Lower lobe of right lung (tissue), 2 donors: ENCODE results near the gene PRDX6. TPM values are rescaled to one million over a fixed set of nuclear protein-coding genes. Genes with fewer than 3 reads are reported as not detected.

Source experiments
- ATAC-seq, 2 donors: fragments of 200-7000 bp; cut with Tn5 transposase; one replicate each; pipeline ENCODE4 v1.9.1; 2020 to 2022; ENCODE audit warnings: mild to moderate bottlenecking in 2 of 2, moderate library complexity in 2 of 2
- DNase-seq: peaks from one replicate; pipeline ENCODE4 v3.0.0-alpha.2; 2020
- H3K27ac ChIP-seq: fragments of 200-600 bp; one replicate; pipeline ENCODE4 v1.8.0; 2022
- H3K27me3 ChIP-seq: fragments of 200-600 bp; one replicate; pipeline ENCODE4 v1.8.0; 2022; ENCODE audit warnings: low read depth
- H3K36me3 ChIP-seq: fragments of 200-600 bp; one replicate; pipeline ENCODE4 v1.8.0; 2022; ENCODE audit warnings: mild to moderate bottlenecking
- H3K4me1 ChIP-seq: fragments of 200-600 bp; one replicate; pipeline ENCODE4 v1.8.0; 2022
- H3K4me3 ChIP-seq: fragments of 200-600 bp; one replicate; pipeline ENCODE4 v1.8.0; 2022; ENCODE audit warnings: mild to moderate bottlenecking
- H3K9me3 ChIP-seq: fragments of 200-600 bp; one replicate; pipeline ENCODE4 v1.8.0; 2022
- intact Hi-C: fragments of 100-400 bp; cut with DNase I; formaldehyde crosslinking; loops from one replicate; pipeline ENCODE4 v1.11.0; 2022
- total RNA-seq: library from RNA; stranded (reverse); fragmentation: NEBNext Ultra II Directional; extraction: Animal tissue kit (Norgen Biotek cat#: 25700); gene quantifications from one replicate; pipeline ENCODE4 v1.2.1, GENCODE V29; 2021
- TF ChIP-seq, protein P1 (sequence below): fragments of 200-600 bp; IDR thresholded peaks from one replicate; pipeline ENCODE4 v1.8.0; 2022; ENCODE audit warnings: antibody characterized with exemption, mild to moderate bottlenecking
- donor health status: DM: no; HTN: yes; CAD: no; lungs with severe emphysema.

Gene PRDX6
- total RNA-seq, 1 donor from 2014 or later = 187 TPM

DNA sequence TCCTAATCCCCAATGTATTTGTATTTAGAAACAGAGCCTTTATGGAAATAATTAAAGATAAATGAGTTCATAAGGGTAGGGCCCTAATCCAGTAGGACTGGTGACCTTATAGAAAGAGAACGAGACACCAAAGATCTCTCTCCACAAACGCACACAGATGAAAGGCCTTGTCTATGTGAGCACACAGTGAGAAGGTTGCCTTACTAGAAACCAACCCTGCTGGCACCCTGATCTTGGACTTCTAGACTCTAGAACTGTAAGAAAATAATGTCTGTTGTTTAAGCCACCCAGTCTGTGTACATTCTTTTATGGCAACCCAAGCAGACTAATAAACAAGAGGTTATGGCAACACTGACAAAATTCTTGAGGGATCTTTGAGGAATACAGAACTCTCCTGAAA is 44.8 kb upstream of the PRDX6 start:
- no peak overlapping the region for H3K4me3 ChIP-seq
- H3K4me1 ChIP-seq = peaks cover 25% of the 10 kb centered on the region
- intact Hi-C loops = no loop called here
- H3K36me3 ChIP-seq = no peaks in the 10 kb centered on the region
- no peaks in the 10 kb centered on the region for H3K27me3 ChIP-seq
- DNase-seq (no peak), ATAC-seq (no peak)
- H3K27ac ChIP-seq = no peak overlapping the region
- H3K9me3 ChIP-seq = no peaks in the 10 kb centered on the region
- TF ChIP-seq, protein P1, sequence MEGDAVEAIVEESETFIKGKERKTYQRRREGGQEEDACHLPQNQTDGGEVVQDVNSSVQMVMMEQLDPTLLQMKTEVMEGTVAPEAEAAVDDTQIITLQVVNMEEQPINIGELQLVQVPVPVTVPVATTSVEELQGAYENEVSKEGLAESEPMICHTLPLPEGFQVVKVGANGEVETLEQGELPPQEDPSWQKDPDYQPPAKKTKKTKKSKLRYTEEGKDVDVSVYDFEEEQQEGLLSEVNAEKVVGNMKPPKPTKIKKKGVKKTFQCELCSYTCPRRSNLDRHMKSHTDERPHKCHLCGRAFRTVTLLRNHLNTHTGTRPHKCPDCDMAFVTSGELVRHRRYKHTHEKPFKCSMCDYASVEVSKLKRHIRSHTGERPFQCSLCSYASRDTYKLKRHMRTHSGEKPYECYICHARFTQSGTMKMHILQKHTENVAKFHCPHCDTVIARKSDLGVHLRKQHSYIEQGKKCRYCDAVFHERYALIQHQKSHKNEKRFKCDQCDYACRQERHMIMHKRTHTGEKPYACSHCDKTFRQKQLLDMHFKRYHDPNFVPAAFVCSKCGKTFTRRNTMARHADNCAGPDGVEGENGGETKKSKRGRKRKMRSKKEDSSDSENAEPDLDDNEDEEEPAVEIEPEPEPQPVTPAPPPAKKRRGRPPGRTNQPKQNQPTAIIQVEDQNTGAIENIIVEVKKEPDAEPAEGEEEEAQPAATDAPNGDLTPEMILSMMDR = no peak

DNA sequence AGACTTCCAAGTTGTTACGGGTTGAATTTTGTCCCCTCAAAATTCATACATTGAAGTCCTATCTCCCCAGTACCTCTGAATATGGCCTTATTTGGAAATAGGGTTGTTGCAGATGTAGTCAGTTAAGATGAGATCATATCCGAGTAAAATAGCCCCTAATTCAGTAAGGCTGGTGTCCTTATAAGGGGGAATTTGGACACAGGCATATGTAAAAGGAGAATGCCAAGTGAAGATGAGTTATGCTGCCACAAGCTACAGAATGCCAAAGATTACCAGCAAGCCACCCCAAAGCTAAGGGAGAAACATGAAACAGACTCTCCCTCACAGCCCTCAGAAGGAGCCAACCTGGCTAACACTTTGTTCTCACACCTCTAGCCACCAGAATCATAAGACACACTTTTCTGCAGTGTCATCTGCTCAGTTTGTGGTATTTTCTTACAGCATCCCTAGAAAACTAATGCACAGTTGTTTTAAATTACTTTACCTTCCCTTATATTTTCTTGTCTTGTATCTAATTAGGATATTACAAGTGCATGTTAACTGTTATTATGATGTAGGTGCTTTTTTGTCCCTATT is 43.3 kb upstream of the PRDX6 start:
- Histone ChIP-seq H3K9me3 (no peaks in the 10 kb centered on the region), H3K27me3 (no peaks in the 10 kb centered on the region), H3K4me3 (no peak overlapping the region), H3K4me1 (peaks cover 23% of the 10 kb centered on the region), H3K27ac (no peak overlapping the region), H3K36me3 (no peaks in the 10 kb centered on the region)
- TF ChIP-seq, protein P1 = no peak
- ATAC-seq = no peak
- intact Hi-C loops = no loop called here
- no peak for DNase-seq

DNA sequence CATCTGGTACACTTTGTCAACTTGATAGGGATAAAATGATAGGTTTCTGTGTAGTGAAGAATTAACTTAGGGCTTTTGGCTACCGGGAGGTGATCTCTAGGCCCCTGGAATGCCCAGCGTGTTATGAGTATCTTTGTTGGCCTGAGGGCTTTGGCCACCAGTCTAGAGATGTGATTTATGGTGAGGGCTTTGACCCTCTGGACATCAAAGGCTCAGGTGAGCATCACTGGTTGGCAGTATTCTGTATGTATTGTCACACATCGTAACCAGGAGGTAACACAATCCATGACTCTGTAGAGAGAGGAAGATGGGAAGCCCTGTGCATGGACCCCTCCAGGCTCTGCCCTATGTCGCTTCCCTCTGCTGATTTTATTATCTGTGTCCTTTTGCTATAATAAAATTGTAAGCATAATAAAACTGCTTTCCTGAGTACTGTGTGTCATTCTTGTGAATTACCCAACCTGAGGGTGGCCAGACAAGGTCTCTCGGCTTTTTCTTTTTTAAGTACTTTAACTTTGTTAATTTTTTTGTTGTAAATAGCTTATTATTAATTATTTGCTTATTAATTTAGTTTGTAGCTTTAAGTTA is 40.2 kb upstream of the PRDX6 start:
- TF ChIP-seq, protein P1 = no peak
- Histone ChIP-seq H3K9me3 (no peaks in the 10 kb centered on the region), H3K27ac (no peak overlapping the region), H3K36me3 (no peaks in the 10 kb centered on the region), H3K4me1 (no peaks in the 10 kb centered on the region), H3K4me3 (no peak overlapping the region), H3K27me3 (no peaks in the 10 kb centered on the region)
- DNase-seq (no peak), ATAC-seq (no peak)
- intact Hi-C loops = no loop called here

DNA sequence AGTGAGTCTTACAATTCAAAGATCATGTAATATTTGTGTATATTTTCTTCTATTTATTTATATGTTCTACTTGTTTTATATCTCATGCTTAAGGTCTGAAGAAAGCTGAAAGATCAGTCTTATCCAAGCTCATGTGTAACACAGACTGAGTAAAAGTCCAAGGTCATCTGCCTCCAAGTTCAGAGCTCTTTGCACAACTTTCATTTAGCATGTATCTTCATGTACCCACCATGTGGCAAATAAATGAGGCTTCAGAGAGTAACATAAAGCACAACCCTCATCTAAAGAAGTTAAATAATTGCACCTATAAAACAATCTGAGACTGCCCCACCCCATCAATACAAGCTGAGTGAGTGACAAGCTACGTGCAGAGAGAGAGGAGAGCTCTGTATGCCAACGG is 38.5 kb upstream of the PRDX6 start:
- Histone ChIP-seq H3K27ac (no peak overlapping the region), H3K9me3 (no peaks in the 10 kb centered on the region), H3K4me3 (no peak overlapping the region), H3K36me3 (no peaks in the 10 kb centered on the region), H3K4me1 (no peaks in the 10 kb centered on the region), H3K27me3 (no peaks in the 10 kb centered on the region)
- ATAC-seq = no peak
- TF ChIP-seq, protein P1 = no peak
- DNase-seq = no peak
- intact Hi-C loops = no loop called here

DNA sequence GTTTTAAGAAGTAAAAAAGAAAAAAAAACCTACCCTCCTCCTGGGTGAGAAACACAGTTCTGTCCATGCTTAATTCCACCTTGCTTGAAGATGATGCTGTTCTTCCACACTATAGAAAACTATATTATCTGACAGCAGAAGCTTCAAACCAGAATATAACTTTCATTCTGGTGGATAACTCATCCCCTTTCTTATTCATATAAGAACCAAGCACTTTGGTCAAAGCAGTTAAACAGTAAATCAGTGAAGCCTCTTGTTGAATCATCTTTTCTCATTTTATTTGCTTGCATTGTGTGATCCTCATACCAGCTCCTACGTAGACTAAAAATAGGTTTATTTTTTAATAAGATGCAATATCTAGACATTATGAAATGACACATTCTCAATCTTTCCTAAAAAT is 36.7 kb upstream of the PRDX6 start:
- no peak overlapping the region for H3K27ac ChIP-seq
- no peak overlapping the region for H3K4me3 ChIP-seq
- no peaks in the 10 kb centered on the region for H3K4me1 ChIP-seq
- no peaks in the 10 kb centered on the region for H3K9me3 ChIP-seq
- no peaks in the 10 kb centered on the region for H3K36me3 ChIP-seq
- no peak for ATAC-seq
- no peak for DNase-seq
- intact Hi-C loops = no loop called here
- TF ChIP-seq, protein P1 = no peak
- no peaks in the 10 kb centered on the region for H3K27me3 ChIP-seq
